ENCODE data around the gene ARHGAP5.

DNA sequence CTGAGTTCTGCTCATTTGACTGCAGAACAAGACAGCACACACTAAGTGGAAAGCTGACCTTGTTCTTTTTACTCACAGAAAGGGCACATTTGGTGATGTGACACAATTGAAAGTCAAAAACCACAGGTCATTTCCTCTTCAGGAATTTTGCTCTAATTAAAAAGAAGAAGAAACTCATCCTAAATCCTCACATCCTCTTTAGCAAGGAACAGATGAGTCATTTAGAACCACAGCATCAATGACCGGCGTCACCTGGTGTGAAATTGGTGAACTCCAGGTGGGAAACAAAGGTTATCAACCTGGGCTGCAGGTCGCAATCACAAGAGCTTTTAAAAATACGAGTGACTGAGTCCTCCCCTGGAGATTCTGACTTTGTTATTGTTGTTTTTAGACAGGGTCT is 128.9 kb downstream of the ARHGAP5 start:
- TF ChIP-seq POLR2AphosphoS5 (IDR thresholded peaks at IDR 0.05) (no peak), EP300 (IDR thresholded peaks at IDR 0.05) (no peak)
- TF ChIP-seq, protein P1, sequence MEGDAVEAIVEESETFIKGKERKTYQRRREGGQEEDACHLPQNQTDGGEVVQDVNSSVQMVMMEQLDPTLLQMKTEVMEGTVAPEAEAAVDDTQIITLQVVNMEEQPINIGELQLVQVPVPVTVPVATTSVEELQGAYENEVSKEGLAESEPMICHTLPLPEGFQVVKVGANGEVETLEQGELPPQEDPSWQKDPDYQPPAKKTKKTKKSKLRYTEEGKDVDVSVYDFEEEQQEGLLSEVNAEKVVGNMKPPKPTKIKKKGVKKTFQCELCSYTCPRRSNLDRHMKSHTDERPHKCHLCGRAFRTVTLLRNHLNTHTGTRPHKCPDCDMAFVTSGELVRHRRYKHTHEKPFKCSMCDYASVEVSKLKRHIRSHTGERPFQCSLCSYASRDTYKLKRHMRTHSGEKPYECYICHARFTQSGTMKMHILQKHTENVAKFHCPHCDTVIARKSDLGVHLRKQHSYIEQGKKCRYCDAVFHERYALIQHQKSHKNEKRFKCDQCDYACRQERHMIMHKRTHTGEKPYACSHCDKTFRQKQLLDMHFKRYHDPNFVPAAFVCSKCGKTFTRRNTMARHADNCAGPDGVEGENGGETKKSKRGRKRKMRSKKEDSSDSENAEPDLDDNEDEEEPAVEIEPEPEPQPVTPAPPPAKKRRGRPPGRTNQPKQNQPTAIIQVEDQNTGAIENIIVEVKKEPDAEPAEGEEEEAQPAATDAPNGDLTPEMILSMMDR (IDR thresholded peaks at IDR 0.05) = no peak
